ENCODE results near the gene VAMP2.

- no peak for TF ChIP-seq CTCF (IDR thresholded peaks at IDR 0.05; ENCODE audit: insufficient read depth, low read length, poor library complexity, severe bottlenecking)
- TF ChIP-seq EZH2phosphoT487 (conservative IDR thresholded peaks at IDR 0.05; ENCODE audit: low read length): no peak
Measured at GRCh38 chr17:8161289-8162232, 1.2 kb downstream of the VAMP2 start.
